Superior temporal gyrus (tissue), 1 donor: Measurements from ENCODE around the gene GOLIM4.
"Not testable (repeated sequence)": the region's sequence is repeated elsewhere in the genome, so short reads cannot be mapped to it uniquely, and the experiment has no call there.

Source experiments
- DNase-seq: peaks from one replicate; pipeline ENCODE4 v3.0.0-alpha.2; 2016; ENCODE audit errors: extremely low spot score

Gene GOLIM4

GRCh38 chr3:168095611-168096209 lies at the start of gene GOLIM4:
Gene GOLIM4 (minus strand): TSS chr3:168095924. CDS start chr3:168095285, 639 bp downstream.
- DNase-seq = peak; percentile 94

- no peak for DNase-seq
These were observed 45.8 kb upstream of the GOLIM4 start for GRCh38 chr3:168141405-168141998.

- DNase-seq = no peak
These were observed 44.2 kb upstream of the GOLIM4 start for GRCh38 chr3:168139947-168140346.

GRCh38 chr3:168138421-168138820 lies 42.7 kb upstream of the GOLIM4 start:
- no peak for DNase-seq

- DNase-seq = no peak
These were observed 39.2 kb upstream of the GOLIM4 start for GRCh38 chr3:168134931-168135330.

- DNase-seq = not testable (repeated sequence)
These were observed 34.5 kb upstream of the GOLIM4 start for GRCh38 chr3:168130250-168130649.

- DNase-seq = not testable (repeated sequence)
These were observed 32.7 kb upstream of the GOLIM4 start for GRCh38 chr3:168128463-168128862.

- DNase-seq = no peak
These were observed 31.7 kb upstream of the GOLIM4 start for GRCh38 chr3:168127466-168127865.

GRCh38 chr3:168124791-168125190 lies 29.1 kb upstream of the GOLIM4 start:
- no peak for DNase-seq

GRCh38 chr3:168124291-168124690 lies 28.6 kb upstream of the GOLIM4 start:
- DNase-seq = no peak

- peak; percentile 72 for DNase-seq
These were observed 27.8 kb upstream of the GOLIM4 start for GRCh38 chr3:168123201-168124176.

- DNase-seq = peak; percentile 17
These were observed 25.7 kb upstream of the GOLIM4 start for GRCh38 chr3:168121184-168122017.

GRCh38 chr3:168117853-168118313 lies 22.2 kb upstream of the GOLIM4 start:
- DNase-seq = no peak

GRCh38 chr3:168117059-168117458 lies 21.3 kb upstream of the GOLIM4 start:
- no peak for DNase-seq

GRCh38 chr3:168116279-168116678 lies 20.6 kb upstream of the GOLIM4 start:
- no peak for DNase-seq

- DNase-seq = no peak
These were observed 18.1 kb upstream of the GOLIM4 start for GRCh38 chr3:168113848-168114247.

GRCh38 chr3:168112894-168113293 lies 17.2 kb upstream of the GOLIM4 start:
- no peak for DNase-seq

GRCh38 chr3:168104361-168104760 lies 8.6 kb upstream of the GOLIM4 start:
- DNase-seq = no peak

- no peak for DNase-seq
These were observed 7.1 kb upstream of the GOLIM4 start for GRCh38 chr3:168102735-168103410.

GRCh38 chr3:168100777-168101492 lies 5.2 kb upstream of the GOLIM4 start:
- DNase-seq = no peak
